WTC11 (cell line): ENCODE results near the gene DESI1. TPM values are rescaled to one million over a fixed set of nuclear protein-coding genes. Genes with fewer than 3 reads are reported as not detected.

Experiments
- ATAC-seq: fragments of 200-7000 bp; cut with Tn5 transposase; 2 replicates; pipeline ENCODE4 v1.10.0; 2021; ENCODE audit warnings: mild to moderate bottlenecking, moderate library complexity
- CTCF ChIA-PET: fragments of 300-600 bp; sonication (Branson Sonifier 250); formaldehyde crosslinking; loops from one replicate; lab custom pipeline; 2021; ENCODE audit warnings: antibody characterized with exemption; lab: Charles Lee
- POLR2A ChIA-PET: fragments of 350-600 bp; sonication (Branson Sonifier 250); formaldehyde crosslinking; loops from one replicate; lab custom pipeline; 2021; ENCODE audit warnings: antibody characterized with exemption; lab: Charles Lee
- DNase-seq: peaks from one replicate; pipeline ENCODE4 v3.0.0; 2021; ENCODE audit warnings: low spot score
- H3K27ac Mint-ChIP-seq: 2 replicates; pipeline ENCODE4 v1.8.0; 2021; ENCODE audit warnings: mixed read lengths
- H3K27me3 Mint-ChIP-seq: 2 replicates; pipeline ENCODE4 v1.8.0; 2021; ENCODE audit warnings: low read depth, mild to moderate bottlenecking, moderate library complexity, mixed read lengths
- H3K36me3 Mint-ChIP-seq: 2 replicates; pipeline ENCODE4 v1.8.0; 2021; ENCODE audit warnings: mixed read lengths
- H3K4me1 Mint-ChIP-seq: 2 replicates; pipeline ENCODE4 v1.8.0; 2022; ENCODE audit warnings: mixed read lengths
- H3K4me3 Mint-ChIP-seq: 2 replicates; pipeline ENCODE4 v1.8.0; 2021; ENCODE audit warnings: mild to moderate bottlenecking, moderate library complexity, mixed read lengths
- H3K9me3 Mint-ChIP-seq: 2 replicates; pipeline ENCODE4 v1.8.0; 2021; ENCODE audit warnings: mixed read lengths
- ARID4B ChIP-seq: sonication (generic); formaldehyde crosslinking; IDR thresholded peaks from 2 replicates; pipeline ENCODE4 v1.8.0; 2023; ENCODE audit warnings: missing genetic modification reagents, mild to moderate bottlenecking, borderline replicate concordance
- CREB1 ChIP-seq: sonication (generic); formaldehyde crosslinking; IDR thresholded peaks from 2 replicates; pipeline ENCODE4 v1.8.0; 2023; ENCODE audit warnings: mild to moderate bottlenecking, missing genetic modification reagents
- EMX1 ChIP-seq: fragments of 250-450 bp; sonication (Bioruptor Pico); IDR thresholded peaks from 2 replicates; pipeline ENCODE4 v1.8.0; 2021; ENCODE audit warnings: mild to moderate bottlenecking
- ETV6 ChIP-seq: sonication (generic); formaldehyde crosslinking; IDR thresholded peaks from 2 replicates; pipeline ENCODE4 v1.8.1; 2022; ENCODE audit warnings: mild to moderate bottlenecking, missing genetic modification reagents
- GTF2I ChIP-seq: fragments of 250-450 bp; sonication (Bioruptor Pico); conservative IDR thresholded peaks from 2 replicates; pipeline ENCODE4 v1.4.0; 2021; ENCODE audit warnings: mild to moderate bottlenecking
- HMGA2 ChIP-seq: fragments of 250-450 bp; sonication (Bioruptor Pico); IDR thresholded peaks from 2 replicates; pipeline ENCODE4 v1.4.0; 2021; ENCODE audit warnings: mild to moderate bottlenecking, moderate library complexity
- MAX ChIP-seq: sonication (generic); formaldehyde crosslinking; IDR thresholded peaks from 2 replicates; pipeline ENCODE4 v1.8.0; 2022; ENCODE audit warnings: mild to moderate bottlenecking, missing genetic modification reagents
- MXD4 ChIP-seq: fragments of 250-450 bp; sonication (Bioruptor Pico); IDR thresholded peaks from 2 replicates; pipeline ENCODE4 v1.8.0; 2021; ENCODE audit warnings: mild to moderate bottlenecking, moderate library complexity, borderline replicate concordance
- NFATC4 ChIP-seq: fragments of 250-450 bp; sonication (Bioruptor Pico); IDR thresholded peaks from 2 replicates; pipeline ENCODE4 v1.9.0; 2021; ENCODE audit warnings: mild to moderate bottlenecking
- NR1H2 ChIP-seq: sonication (generic); formaldehyde crosslinking; IDR thresholded peaks from 2 replicates; pipeline ENCODE4 v1.9.0; 2021; ENCODE audit warnings: mild to moderate bottlenecking, moderate library complexity, missing genetic modification reagents
- NR2C2 ChIP-seq: sonication (generic); formaldehyde crosslinking; IDR thresholded peaks from 2 replicates; pipeline ENCODE4 v1.8.0; 2022; ENCODE audit warnings: mild to moderate bottlenecking, missing genetic modification reagents
- OVOL2 ChIP-seq: fragments of 250-450 bp; sonication (Bioruptor Pico); IDR thresholded peaks from 2 replicates; pipeline ENCODE4 v1.9.0; 2021; ENCODE audit warnings: mild to moderate bottlenecking, borderline replicate concordance
- PREB ChIP-seq: sonication (generic); formaldehyde crosslinking; IDR thresholded peaks from 2 replicates; pipeline ENCODE4 v1.8.1; 2022; ENCODE audit warnings: mild to moderate bottlenecking, missing genetic modification reagents, moderate library complexity, borderline replicate concordance
- RORB ChIP-seq: fragments of 250-450 bp; sonication (Bioruptor Pico); IDR thresholded peaks from 2 replicates; pipeline ENCODE4 v1.9.0; 2021; ENCODE audit warnings: mild to moderate bottlenecking
- SMAD3 ChIP-seq: sonication (generic); formaldehyde crosslinking; IDR thresholded peaks from 2 replicates; pipeline ENCODE4 v1.8.0; 2022; ENCODE audit warnings: missing genetic modification reagents, mild to moderate bottlenecking, borderline replicate concordance
- TEAD4 ChIP-seq: sonication (generic); formaldehyde crosslinking; IDR thresholded peaks from 2 replicates; pipeline ENCODE4 v1.8.0; 2022; ENCODE audit warnings: mild to moderate bottlenecking, missing genetic modification reagents
- USF1 ChIP-seq: sonication (generic); formaldehyde crosslinking; IDR thresholded peaks from 2 replicates; pipeline ENCODE4 v1.8.0; 2022; ENCODE audit warnings: mild to moderate bottlenecking, missing genetic modification reagents
- ZBTB21 ChIP-seq: sonication (generic); formaldehyde crosslinking; IDR thresholded peaks from 2 replicates; pipeline ENCODE4 v1.8.1; 2023; ENCODE audit warnings: mild to moderate bottlenecking, missing genetic modification reagents, borderline replicate concordance
- ZNF121 ChIP-seq: sonication (generic); formaldehyde crosslinking; IDR thresholded peaks from 2 replicates; pipeline ENCODE4 v1.8.0; 2023; ENCODE audit warnings: missing genetic modification reagents
- ZNF138 ChIP-seq: sonication (generic); formaldehyde crosslinking; conservative IDR thresholded peaks from 2 replicates; pipeline ENCODE4 v1.8.1; 2022; ENCODE audit warnings: mild to moderate bottlenecking, moderate library complexity, missing genetic modification reagents
- ZNF219 ChIP-seq: sonication (generic); formaldehyde crosslinking; IDR thresholded peaks from 2 replicates; pipeline ENCODE4 v1.8.0; 2023; ENCODE audit warnings: missing genetic modification reagents, mild to moderate bottlenecking, borderline replicate concordance
- ZNF232 ChIP-seq: sonication (generic); formaldehyde crosslinking; IDR thresholded peaks from 2 replicates; pipeline ENCODE4 v1.8.0; 2022; ENCODE audit warnings: mild to moderate bottlenecking, missing genetic modification reagents
- ZNF317 ChIP-seq: sonication (generic); formaldehyde crosslinking; IDR thresholded peaks from 2 replicates; pipeline ENCODE4 v1.8.1; 2023; ENCODE audit warnings: low read depth, mild to moderate bottlenecking, moderate library complexity, missing genetic modification reagents, borderline replicate concordance
- ZNF423 ChIP-seq: fragments of 250-450 bp; sonication (Bioruptor Pico); IDR thresholded peaks from 2 replicates; pipeline ENCODE4 v2.1.2; 2022; ENCODE audit warnings: mild to moderate bottlenecking, moderate library complexity
- ZSCAN18 ChIP-seq: fragments of 250-450 bp; sonication (Bioruptor Pico); IDR thresholded peaks from 2 replicates; pipeline ENCODE4 v2.1.2; 2022; ENCODE audit warnings: mild to moderate bottlenecking, moderate library complexity
- total RNA-seq: library from RNA; stranded (reverse); gene quantifications from 3 replicates; pipeline ENCODE4 v1.2.3, GENCODE V29; 2021
- TF ChIP-seq, protein P1 (sequence below): fragments of 250-450 bp; sonication (Bioruptor Pico); IDR thresholded peaks from 2 replicates; pipeline ENCODE4 v1.8.0; 2021; ENCODE audit warnings: mild to moderate bottlenecking

Gene DESI1
- total RNA-seq, 1 experiment from 2014 or later = 32.2 TPM

DNA sequence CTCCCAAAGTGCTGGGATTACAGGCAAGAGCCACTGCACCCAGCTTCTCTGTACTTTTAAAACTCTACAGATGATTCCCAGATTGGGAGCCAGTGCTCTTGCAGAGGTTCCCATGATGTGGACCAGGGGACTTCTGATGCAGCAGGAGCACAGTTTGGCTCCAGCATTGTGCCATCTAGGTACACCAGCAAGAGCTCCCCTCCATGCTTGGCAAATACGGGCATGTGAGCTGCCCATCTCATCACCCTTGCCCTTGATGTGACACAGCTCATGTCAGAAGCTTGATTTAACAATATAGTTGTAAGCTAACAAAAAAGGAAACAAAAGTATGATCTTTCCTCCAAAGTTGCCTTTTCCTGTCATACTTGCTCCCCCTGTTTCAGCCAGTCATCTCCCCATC lies 39.1 kb upstream of the DESI1 start:
- POLR2A ChIA-PET = interaction anchor here (0.5 to 0.6 kb wide), 2 partner anchors 362 to 848 kb away, joined by 3 to 5 read pairs; no protein-coding TSS in a partner anchor
- peaks cover 63% of the 10 kb centered on the region for H3K36me3 Mint-ChIP-seq
- no peak overlapping the region for H3K4me3 Mint-ChIP-seq
- no peak overlapping the region for H3K27ac Mint-ChIP-seq
- no peaks in the 10 kb centered on the region for H3K4me1 Mint-ChIP-seq
- TF ChIP-seq HMGA2 (CRISPR knock-in tag) (no peak), ZNF121 (CRISPR knock-in tag) (no peak), OVOL2 (CRISPR knock-in tag) (no peak), RORB (no peak), USF1 (CRISPR knock-in tag) (no peak), ETV6 (CRISPR knock-in tag) (no peak), ZNF317 (CRISPR knock-in tag) (no peak), PREB (CRISPR knock-in tag) (no peak), TEAD4 (CRISPR knock-in tag) (no peak), SMAD3 (no peak), ZNF423 (CRISPR knock-in tag) (no peak), ZSCAN18 (CRISPR knock-in tag) (no peak), MAX (CRISPR knock-in tag) (no peak), ZNF219 (CRISPR knock-in tag) (no peak), NFATC4 (CRISPR knock-in tag) (no peak), NR1H2 (CRISPR knock-in tag) (no peak), MXD4 (no peak), ZNF138 (CRISPR knock-in tag) (no peak), ZNF232 (CRISPR knock-in tag) (no peak)
- TF ChIP-seq, protein P1, sequence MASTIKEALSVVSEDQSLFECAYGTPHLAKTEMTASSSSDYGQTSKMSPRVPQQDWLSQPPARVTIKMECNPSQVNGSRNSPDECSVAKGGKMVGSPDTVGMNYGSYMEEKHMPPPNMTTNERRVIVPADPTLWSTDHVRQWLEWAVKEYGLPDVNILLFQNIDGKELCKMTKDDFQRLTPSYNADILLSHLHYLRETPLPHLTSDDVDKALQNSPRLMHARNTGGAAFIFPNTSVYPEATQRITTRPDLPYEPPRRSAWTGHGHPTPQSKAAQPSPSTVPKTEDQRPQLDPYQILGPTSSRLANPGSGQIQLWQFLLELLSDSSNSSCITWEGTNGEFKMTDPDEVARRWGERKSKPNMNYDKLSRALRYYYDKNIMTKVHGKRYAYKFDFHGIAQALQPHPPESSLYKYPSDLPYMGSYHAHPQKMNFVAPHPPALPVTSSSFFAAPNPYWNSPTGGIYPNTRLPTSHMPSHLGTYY (CRISPR knock-in tag) = no peak
- no peaks in the 10 kb centered on the region for H3K27me3 Mint-ChIP-seq
- H3K9me3 Mint-ChIP-seq = no peaks in the 10 kb centered on the region
- CTCF ChIA-PET = no interaction called here
- DNase-seq (no peak), ATAC-seq (no peak)

DNA sequence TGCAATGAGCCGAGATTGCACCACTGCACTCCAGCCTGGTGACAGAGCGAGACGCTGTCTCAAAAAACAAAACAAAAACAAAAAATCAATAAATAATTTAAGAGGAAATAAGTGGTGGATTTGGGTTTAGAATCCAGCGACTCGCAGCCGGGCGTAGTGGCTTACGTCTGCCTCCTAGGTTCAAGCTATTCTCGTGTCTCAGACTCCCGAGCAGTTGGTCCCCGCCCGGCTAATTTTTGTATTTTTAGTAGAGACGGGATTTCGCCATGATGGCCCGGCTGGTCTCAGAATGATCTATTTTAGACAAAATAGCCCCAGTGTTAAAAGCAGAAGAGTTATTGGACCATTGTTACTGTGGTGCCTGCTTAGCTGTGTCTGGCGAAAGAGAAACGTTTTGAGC lies 38.0 kb upstream of the DESI1 start:
- ATAC-seq = no peak
- peaks cover 70% of the 10 kb centered on the region for H3K36me3 Mint-ChIP-seq
- TF ChIP-seq NR2C2 (CRISPR knock-in tag) (no peak), EMX1 (CRISPR knock-in tag) (no peak), ZNF423 (CRISPR knock-in tag) (no peak), ARID4B (CRISPR knock-in tag) (no peak), ZBTB21 (CRISPR knock-in tag) (no peak), CREB1 (CRISPR knock-in tag) (no peak), GTF2I (no peak)

More for the DNA sequence above, 38.0 kb upstream of the DESI1 start:
- POLR2A ChIA-PET = no interaction called here
- H3K9me3 Mint-ChIP-seq = no peaks in the 10 kb centered on the region
- H3K4me3 Mint-ChIP-seq = no peak overlapping the region
- no peak overlapping the region for H3K27ac Mint-ChIP-seq
- no peak for DNase-seq
- H3K4me1 Mint-ChIP-seq = no peaks in the 10 kb centered on the region
- H3K27me3 Mint-ChIP-seq = no peaks in the 10 kb centered on the region
- CTCF ChIA-PET = interaction anchor here (1.7 kb wide), 1 partner anchor 8 kb away, joined by 4 read pairs; no protein-coding TSS in a partner anchor
